ENCODE measurements around the gene CELF4. TPM values are rescaled to one million over a fixed set of nuclear protein-coding genes. Genes with fewer than 3 reads are reported as not detected.

CELF4 gene
- total RNA-seq, 3 donors from 2014 or later (not counting 1 experiment from before 2014, with no cell fraction given): not detected

DNA sequence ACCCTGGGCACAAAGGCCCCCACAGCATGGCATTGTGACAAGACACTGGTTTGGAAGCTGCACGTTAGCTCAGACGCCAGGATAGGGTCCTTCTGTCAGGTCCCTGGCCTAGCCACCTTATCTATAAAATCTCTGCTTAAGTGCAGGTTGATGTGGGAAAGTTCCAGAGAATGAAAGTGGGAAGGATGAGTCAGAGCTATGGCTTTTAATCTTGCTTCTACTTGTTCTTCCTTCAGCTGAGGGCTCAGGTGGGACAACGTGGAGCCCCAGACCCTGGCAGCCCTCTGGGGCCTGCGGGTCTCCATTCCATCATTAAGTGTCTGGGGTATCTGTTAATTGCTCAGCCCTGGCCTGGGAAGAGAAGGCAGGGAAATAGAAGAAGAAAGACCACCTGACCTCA is 64.5 kb downstream of the CELF4 start:
- H3K4me3 ChIP-seq (ENCODE audit: low read length): no peak overlapping the region
- WGBS (ENCODE audit: insufficient coverage): 77% methylated on average over 4 of the region's 4 CpGs
- ATAC-seq: no peak

DNA sequence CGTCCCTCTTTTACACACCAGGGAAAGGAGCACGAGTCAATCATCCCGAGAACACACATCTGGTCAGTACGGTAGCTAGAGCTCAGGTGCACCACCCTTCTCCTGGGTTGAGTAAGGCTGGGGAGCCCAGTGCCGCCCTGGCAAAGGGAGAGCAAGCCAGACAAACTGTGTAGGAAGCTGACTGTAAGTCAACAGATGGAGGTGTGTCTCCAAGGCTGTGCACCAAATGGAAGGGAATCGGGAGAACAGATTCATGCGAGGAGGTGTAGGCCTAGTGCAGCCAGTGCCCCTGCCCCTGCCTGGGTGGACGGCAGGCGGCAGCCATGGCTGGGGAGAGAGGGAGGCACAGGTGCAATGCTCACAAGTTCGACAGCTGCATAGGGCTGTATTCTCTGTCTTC is 65.7 kb downstream of the CELF4 start:
- no peak for DNase-seq
- no peaks in the 10 kb centered on the region for H3K36me3 ChIP-seq (ENCODE audit: control insufficient read depth, insufficient read depth, low read length)
- ATAC-seq: no peak
- H3K27ac ChIP-seq (ENCODE audit: low read length): no peak overlapping the region
- Mint-ChIP-seq H3K4me3 (no peak overlapping the region), H3K27me3 (ENCODE audit: low read depth in 2 of 2) (peaks cover 0 to 4% of the 10 kb centered on the region in 2 donors), H3K27ac (no peak overlapping the region), H3K9me3 (no peaks in the 10 kb centered on the region), H3K4me1 (no peaks in the 10 kb centered on the region), H3K36me3 (no peaks in the 10 kb centered on the region)
- intact Hi-C loops (cut with micrococcal nuclease): no loop called here
- H3K4me1 ChIP-seq (ENCODE audit: control insufficient read depth, insufficient read depth, low read length): no peaks in the 10 kb centered on the region
- H3K27me3 ChIP-seq (ENCODE audit: control insufficient read depth, insufficient read depth, low read length): no peaks in the 10 kb centered on the region
- 93% methylated on average over 10 of the region's 10 CpGs for WGBS (ENCODE audit: insufficient coverage)
- H3K4me3 ChIP-seq (ENCODE audit: low read length): no peak overlapping the region
- TF ChIP-seq, protein P1, sequence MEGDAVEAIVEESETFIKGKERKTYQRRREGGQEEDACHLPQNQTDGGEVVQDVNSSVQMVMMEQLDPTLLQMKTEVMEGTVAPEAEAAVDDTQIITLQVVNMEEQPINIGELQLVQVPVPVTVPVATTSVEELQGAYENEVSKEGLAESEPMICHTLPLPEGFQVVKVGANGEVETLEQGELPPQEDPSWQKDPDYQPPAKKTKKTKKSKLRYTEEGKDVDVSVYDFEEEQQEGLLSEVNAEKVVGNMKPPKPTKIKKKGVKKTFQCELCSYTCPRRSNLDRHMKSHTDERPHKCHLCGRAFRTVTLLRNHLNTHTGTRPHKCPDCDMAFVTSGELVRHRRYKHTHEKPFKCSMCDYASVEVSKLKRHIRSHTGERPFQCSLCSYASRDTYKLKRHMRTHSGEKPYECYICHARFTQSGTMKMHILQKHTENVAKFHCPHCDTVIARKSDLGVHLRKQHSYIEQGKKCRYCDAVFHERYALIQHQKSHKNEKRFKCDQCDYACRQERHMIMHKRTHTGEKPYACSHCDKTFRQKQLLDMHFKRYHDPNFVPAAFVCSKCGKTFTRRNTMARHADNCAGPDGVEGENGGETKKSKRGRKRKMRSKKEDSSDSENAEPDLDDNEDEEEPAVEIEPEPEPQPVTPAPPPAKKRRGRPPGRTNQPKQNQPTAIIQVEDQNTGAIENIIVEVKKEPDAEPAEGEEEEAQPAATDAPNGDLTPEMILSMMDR (IDR thresholded peaks at IDR 0.05): no peak
- no peaks in the 10 kb centered on the region for H3K9me3 ChIP-seq (ENCODE audit: control insufficient read depth, insufficient read depth, low read length)

More for the DNA sequence above, 64.5 kb downstream of the CELF4 start:
- Histone ChIP-seq H3K4me1 (ENCODE audit: control insufficient read depth, insufficient read depth, low read length) (no peaks in the 10 kb centered on the region), H3K27me3 (ENCODE audit: control insufficient read depth, insufficient read depth, low read length) (no peaks in the 10 kb centered on the region), H3K9me3 (ENCODE audit: control insufficient read depth, insufficient read depth, low read length) (no peaks in the 10 kb centered on the region), H3K36me3 (ENCODE audit: control insufficient read depth, insufficient read depth, low read length) (no peaks in the 10 kb centered on the region), H3K27ac (ENCODE audit: low read length) (no peak overlapping the region)
- Mint-ChIP-seq H3K4me1 (no peaks in the 10 kb centered on the region), H3K27me3 (ENCODE audit: low read depth in 2 of 2) (peaks cover 0 to 4% of the 10 kb centered on the region in 2 donors), H3K4me3 (no peak overlapping the region), H3K9me3 (no peaks in the 10 kb centered on the region), H3K36me3 (no peaks in the 10 kb centered on the region), H3K27ac (no peak overlapping the region)
- TF ChIP-seq, protein P1 (IDR thresholded peaks at IDR 0.05): no peak
- intact Hi-C loops (cut with micrococcal nuclease): no loop called here
- no peak for DNase-seq

DNA sequence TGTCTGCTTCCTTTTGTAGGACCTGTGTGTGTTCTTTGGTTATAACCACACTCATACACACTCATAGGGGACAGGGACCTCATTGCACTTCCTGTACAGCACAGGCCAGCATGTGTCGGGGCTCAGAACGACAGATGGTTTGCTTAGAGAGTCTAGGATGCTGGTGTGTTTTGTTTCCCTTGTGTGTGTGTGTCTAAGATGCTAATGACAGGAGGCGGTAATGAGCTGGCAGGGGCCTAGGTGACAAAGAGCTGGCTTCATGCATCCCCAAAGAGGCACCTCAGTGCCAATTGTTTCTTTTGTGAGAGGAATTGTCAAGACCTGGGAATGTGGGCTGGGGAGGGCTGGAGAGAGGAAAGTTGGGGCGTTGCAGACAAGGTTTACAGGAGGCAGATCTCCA is 66.6 kb downstream of the CELF4 start:
- Histone ChIP-seq H3K27me3 (ENCODE audit: control insufficient read depth, insufficient read depth, low read length) (no peaks in the 10 kb centered on the region), H3K4me3 (ENCODE audit: low read length) (no peak overlapping the region), H3K27ac (ENCODE audit: low read length) (no peak overlapping the region), H3K36me3 (ENCODE audit: control insufficient read depth, insufficient read depth, low read length) (no peaks in the 10 kb centered on the region), H3K9me3 (ENCODE audit: control insufficient read depth, insufficient read depth, low read length) (no peaks in the 10 kb centered on the region), H3K4me1 (ENCODE audit: control insufficient read depth, insufficient read depth, low read length) (no peaks in the 10 kb centered on the region)
- no peak overlapping the region for H3K27ac Mint-ChIP-seq
- H3K9me3 Mint-ChIP-seq: no peaks in the 10 kb centered on the region
- H3K36me3 Mint-ChIP-seq: no peaks in the 10 kb centered on the region
- no peak overlapping the region for H3K4me3 Mint-ChIP-seq
- TF ChIP-seq, protein P1 (IDR thresholded peaks at IDR 0.05): no peak
- ATAC-seq: no peak
- peaks cover 0 to 4% of the 10 kb centered on the region in 2 donors for H3K27me3 Mint-ChIP-seq (ENCODE audit: low read depth in 2 of 2)
- WGBS (ENCODE audit: insufficient coverage): 64% methylated on average over 4 of the region's 4 CpGs
- intact Hi-C loops (cut with micrococcal nuclease): no loop called here
- DNase-seq: no peak
- no peaks in the 10 kb centered on the region for H3K4me1 Mint-ChIP-seq

DNA sequence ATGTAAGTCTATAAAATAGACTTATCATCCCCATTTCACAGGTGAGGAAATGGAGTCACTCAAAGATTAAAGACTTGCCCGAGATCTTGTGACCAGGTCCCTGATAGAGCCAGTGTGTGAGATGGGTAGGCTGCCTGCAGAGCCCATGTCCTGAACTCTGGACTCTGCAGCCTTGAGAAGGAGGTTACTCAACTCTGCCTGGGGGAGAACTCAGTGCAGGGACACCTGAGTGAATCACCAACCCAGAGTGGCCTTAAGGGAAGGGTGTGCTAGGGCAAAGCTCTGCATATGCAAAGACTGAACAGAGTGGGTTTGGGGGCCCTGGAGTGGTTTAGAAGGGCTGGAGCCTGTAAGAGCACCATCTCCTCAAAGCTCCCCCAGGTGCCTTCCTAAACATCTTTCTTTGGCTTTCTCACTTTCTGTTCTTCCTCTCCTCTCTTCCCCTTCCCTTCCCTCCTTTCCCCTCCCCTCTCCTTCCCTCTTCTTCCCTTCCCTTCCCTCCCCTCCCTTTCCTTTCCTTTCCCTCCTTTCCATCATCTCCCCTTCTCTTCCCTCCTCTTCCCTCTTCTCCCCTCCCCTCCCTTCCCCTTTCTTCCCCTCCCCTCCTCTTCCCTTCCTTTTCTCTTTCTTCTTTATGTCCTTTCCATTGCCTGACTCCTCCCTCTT is 67.6 kb downstream of the CELF4 start:
- 75% methylated on average over 1 of the region's 1 CpG for WGBS (ENCODE audit: insufficient coverage)
- no peaks in the 10 kb centered on the region for H3K36me3 Mint-ChIP-seq
- H3K27ac ChIP-seq (ENCODE audit: low read length): no peak overlapping the region

More for the DNA sequence above, 67.6 kb downstream of the CELF4 start:
- no peak for ATAC-seq
- TF ChIP-seq, protein P1 (IDR thresholded peaks at IDR 0.05): no peak
- no peaks in the 10 kb centered on the region for H3K9me3 ChIP-seq (ENCODE audit: control insufficient read depth, insufficient read depth, low read length)
- H3K9me3 Mint-ChIP-seq: peaks cover 0 to 2% of the 10 kb centered on the region in 2 donors
- no peak overlapping the region for H3K27ac Mint-ChIP-seq
- H3K4me1 ChIP-seq (ENCODE audit: control insufficient read depth, insufficient read depth, low read length): no peaks in the 10 kb centered on the region
- H3K4me3 Mint-ChIP-seq: no peak overlapping the region
- DNase-seq: no peak
- H3K36me3 ChIP-seq (ENCODE audit: control insufficient read depth, insufficient read depth, low read length): no peaks in the 10 kb centered on the region
- no peak overlapping the region for H3K4me3 ChIP-seq (ENCODE audit: low read length)
- H3K27me3 Mint-ChIP-seq (ENCODE audit: low read depth in 2 of 2): peaks cover 0 to 7% of the 10 kb centered on the region in 2 donors
- no peaks in the 10 kb centered on the region for H3K4me1 Mint-ChIP-seq
- intact Hi-C loops (cut with micrococcal nuclease): no loop called here
- H3K27me3 ChIP-seq (ENCODE audit: control insufficient read depth, insufficient read depth, low read length): no peaks in the 10 kb centered on the region
